22Rv1 (cell line): ENCODE data around the gene CEACAM1.

ENCODE experiments used
- ZFX ChIP-seq: fragments of 450-650 bp; IDR thresholded peaks from 2 replicates; pipeline ENCODE4 v1.6.1; 2017; ENCODE audit warnings: antibody characterized with exemption, borderline replicate concordance
- TF ChIP-seq, protein P1 (sequence below): fragments of 450-650 bp; IDR thresholded peaks from 2 replicates; pipeline ENCODE4 v1.5.1; 2017; ENCODE audit warnings: mild to moderate bottlenecking

DNA sequence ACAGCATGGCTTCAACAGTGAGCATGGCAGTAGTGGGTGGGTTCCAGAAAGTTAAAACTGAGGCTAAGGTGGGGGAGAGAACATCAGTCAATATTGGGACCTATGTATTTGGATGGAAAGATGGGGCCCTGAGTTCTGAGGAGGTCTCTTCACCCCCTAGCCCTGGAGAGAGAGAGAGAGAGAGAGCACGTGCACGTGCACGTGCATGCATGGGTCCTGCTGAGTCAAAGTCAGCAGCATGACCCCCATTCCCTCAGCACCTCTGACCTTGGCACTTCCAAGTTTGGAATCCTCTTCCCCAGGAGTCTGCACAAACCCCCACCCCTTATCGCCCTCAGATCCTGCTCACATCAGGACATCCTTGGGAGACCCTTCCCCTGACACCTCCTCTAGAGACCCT, 32.5 kb upstream of the CEACAM1 start:
- TF ChIP-seq, protein P1, sequence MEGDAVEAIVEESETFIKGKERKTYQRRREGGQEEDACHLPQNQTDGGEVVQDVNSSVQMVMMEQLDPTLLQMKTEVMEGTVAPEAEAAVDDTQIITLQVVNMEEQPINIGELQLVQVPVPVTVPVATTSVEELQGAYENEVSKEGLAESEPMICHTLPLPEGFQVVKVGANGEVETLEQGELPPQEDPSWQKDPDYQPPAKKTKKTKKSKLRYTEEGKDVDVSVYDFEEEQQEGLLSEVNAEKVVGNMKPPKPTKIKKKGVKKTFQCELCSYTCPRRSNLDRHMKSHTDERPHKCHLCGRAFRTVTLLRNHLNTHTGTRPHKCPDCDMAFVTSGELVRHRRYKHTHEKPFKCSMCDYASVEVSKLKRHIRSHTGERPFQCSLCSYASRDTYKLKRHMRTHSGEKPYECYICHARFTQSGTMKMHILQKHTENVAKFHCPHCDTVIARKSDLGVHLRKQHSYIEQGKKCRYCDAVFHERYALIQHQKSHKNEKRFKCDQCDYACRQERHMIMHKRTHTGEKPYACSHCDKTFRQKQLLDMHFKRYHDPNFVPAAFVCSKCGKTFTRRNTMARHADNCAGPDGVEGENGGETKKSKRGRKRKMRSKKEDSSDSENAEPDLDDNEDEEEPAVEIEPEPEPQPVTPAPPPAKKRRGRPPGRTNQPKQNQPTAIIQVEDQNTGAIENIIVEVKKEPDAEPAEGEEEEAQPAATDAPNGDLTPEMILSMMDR = no peak
- TF ChIP-seq ZFX = no peak
